ENCODE results near the gene EGR1. TPM values are rescaled to one million over a fixed set of nuclear protein-coding genes. Genes with fewer than 3 reads are reported as not detected.

Gene EGR1
- total RNA-seq, 1 experiment from 2014 or later, result 83.3 TPM

DNA sequence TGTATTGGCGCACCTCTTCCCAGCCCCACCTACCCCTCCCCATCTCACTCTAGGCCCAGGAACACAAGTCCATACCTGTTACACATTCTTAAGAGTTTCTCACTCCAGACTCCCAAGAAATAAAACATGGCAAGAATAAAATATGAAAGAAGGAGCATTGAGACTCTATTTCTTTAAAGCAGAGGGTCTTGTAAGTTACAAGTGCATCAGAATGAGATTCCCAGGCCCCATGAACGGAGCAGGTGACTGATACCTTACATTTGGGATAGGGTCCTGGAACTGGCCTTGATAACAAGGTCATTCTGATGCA is 5.7 kb downstream of the EGR1 start:
- no peak overlapping the region for H3K27ac ChIP-seq (ENCODE audit: insufficient read length, low read depth, low read length)
- no peak overlapping the region for H3K4ac ChIP-seq (ENCODE audit: low read depth, low read length)
- H2BK20ac ChIP-seq (ENCODE audit: low read depth, low read length, poor library complexity, severe bottlenecking), result no peak overlapping the region
- H3K79me2 ChIP-seq (ENCODE audit: insufficient read depth, low read length), result no peaks in the 10 kb centered on the region
- no peak overlapping the region for H2BK15ac ChIP-seq (ENCODE audit: low read depth, low read length)
- H3K18ac ChIP-seq (ENCODE audit: insufficient read length, low read depth, low read length), result no peak overlapping the region
- no peak overlapping the region for H3K4me2 ChIP-seq (ENCODE audit: insufficient read depth, insufficient read length, low read length)
- H3K23me2 ChIP-seq (ENCODE audit: insufficient read length, low read depth, low read length, poor library complexity, severe bottlenecking), result peaks cover 8% of the 10 kb centered on the region
- no peaks in the 10 kb centered on the region for H3K79me1 ChIP-seq (ENCODE audit: insufficient read depth, low read depth, low read length, poor library complexity, severe bottlenecking)
- H2BK120ac ChIP-seq (ENCODE audit: low read depth, low read length, poor library complexity, severe bottlenecking), result no peak overlapping the region
- no peak overlapping the region for H4K91ac ChIP-seq (ENCODE audit: insufficient read length, low read depth, low read length)
- H2BK12ac ChIP-seq (ENCODE audit: insufficient read length, low read depth, low read length), result no peak overlapping the region
- no peaks in the 10 kb centered on the region for H3K9me3 ChIP-seq (ENCODE audit: control insufficient read depth, low read depth, low read length)
- H2AFZ ChIP-seq (ENCODE audit: low read length), result no peak overlapping the region
- H3K27ac Mint-ChIP-seq, result no peak overlapping the region
- H2BK5ac ChIP-seq (ENCODE audit: insufficient read length, low read length), result no peak overlapping the region
- peaks cover 31 to 34% of the 10 kb centered on the region in 2 experiments for H3K4me1 Mint-ChIP-seq
- H3T11ph ChIP-seq (ENCODE audit: low read length), result no peak overlapping the region
- H3K27me3 ChIP-seq (ENCODE audit: insufficient read depth, low read length), result no peaks in the 10 kb centered on the region; the same call in 1 of the 2 replicates
- no peak overlapping the region for H2AK5ac ChIP-seq (ENCODE audit: insufficient read length, low read length)
- H4K5ac ChIP-seq (ENCODE audit: insufficient read length, low read depth, low read length), result no peak overlapping the region
- no CpG with 5 or more reads among the region's 2 CpGs for WGBS (ENCODE audit: extremely low coverage, insufficient read length, low lambda C conversion rate)
- peaks cover 0 to 11% of the 10 kb centered on the region in 2 experiments; a peak in 2 of 5 replicates for H3K9me3 Mint-ChIP-seq
- no peak overlapping the region for H4K8ac ChIP-seq (replicated peaks; ENCODE audit: insufficient read length, low read depth, low read length)
- DNase-seq, result no peak
- H3K56ac ChIP-seq (ENCODE audit: insufficient read length, low read depth, low read length), result no peak overlapping the region
- no peak overlapping the region for H3K23ac ChIP-seq (ENCODE audit: insufficient read length, low read depth, low read length)
- H3K27me3 Mint-ChIP-seq (ENCODE audit: low read depth), result peaks cover 26% of the 10 kb centered on the region
- TF ChIP-seq, protein P1, sequence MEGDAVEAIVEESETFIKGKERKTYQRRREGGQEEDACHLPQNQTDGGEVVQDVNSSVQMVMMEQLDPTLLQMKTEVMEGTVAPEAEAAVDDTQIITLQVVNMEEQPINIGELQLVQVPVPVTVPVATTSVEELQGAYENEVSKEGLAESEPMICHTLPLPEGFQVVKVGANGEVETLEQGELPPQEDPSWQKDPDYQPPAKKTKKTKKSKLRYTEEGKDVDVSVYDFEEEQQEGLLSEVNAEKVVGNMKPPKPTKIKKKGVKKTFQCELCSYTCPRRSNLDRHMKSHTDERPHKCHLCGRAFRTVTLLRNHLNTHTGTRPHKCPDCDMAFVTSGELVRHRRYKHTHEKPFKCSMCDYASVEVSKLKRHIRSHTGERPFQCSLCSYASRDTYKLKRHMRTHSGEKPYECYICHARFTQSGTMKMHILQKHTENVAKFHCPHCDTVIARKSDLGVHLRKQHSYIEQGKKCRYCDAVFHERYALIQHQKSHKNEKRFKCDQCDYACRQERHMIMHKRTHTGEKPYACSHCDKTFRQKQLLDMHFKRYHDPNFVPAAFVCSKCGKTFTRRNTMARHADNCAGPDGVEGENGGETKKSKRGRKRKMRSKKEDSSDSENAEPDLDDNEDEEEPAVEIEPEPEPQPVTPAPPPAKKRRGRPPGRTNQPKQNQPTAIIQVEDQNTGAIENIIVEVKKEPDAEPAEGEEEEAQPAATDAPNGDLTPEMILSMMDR (conservative IDR thresholded peaks at IDR 0.05), result no peak
- H3K14ac ChIP-seq (ENCODE audit: insufficient read depth, low read length), result no peak overlapping the region
- H3K36me3 Mint-ChIP-seq (ENCODE audit: insufficient read depth in 1 of 3, low read depth in 3 of 3), result peaks cover 18 to 28% (median 26%) of the 10 kb centered on the region in 3 experiments
- H3K9ac ChIP-seq (ENCODE audit: extremely low read depth, insufficient read length, low read length), result no peak overlapping the region
- H4K20me1 ChIP-seq (ENCODE audit: control insufficient read depth, insufficient read depth, insufficient read length), result no peaks in the 10 kb centered on the region
- 0 out of 2 replicates have a peak, but pooled peaks cover 1% of the 10 kb centered on the region for H3K4me1 ChIP-seq (ENCODE audit: insufficient read depth, low read length)
- H3K4me3 Mint-ChIP-seq, result no peak overlapping the region
